ENCODE results near the gene TECPR2.
A peak's percentile ranks its signal among the peaks of the same experiment; 100 is the strongest.

The TECPR2 gene

DNA sequence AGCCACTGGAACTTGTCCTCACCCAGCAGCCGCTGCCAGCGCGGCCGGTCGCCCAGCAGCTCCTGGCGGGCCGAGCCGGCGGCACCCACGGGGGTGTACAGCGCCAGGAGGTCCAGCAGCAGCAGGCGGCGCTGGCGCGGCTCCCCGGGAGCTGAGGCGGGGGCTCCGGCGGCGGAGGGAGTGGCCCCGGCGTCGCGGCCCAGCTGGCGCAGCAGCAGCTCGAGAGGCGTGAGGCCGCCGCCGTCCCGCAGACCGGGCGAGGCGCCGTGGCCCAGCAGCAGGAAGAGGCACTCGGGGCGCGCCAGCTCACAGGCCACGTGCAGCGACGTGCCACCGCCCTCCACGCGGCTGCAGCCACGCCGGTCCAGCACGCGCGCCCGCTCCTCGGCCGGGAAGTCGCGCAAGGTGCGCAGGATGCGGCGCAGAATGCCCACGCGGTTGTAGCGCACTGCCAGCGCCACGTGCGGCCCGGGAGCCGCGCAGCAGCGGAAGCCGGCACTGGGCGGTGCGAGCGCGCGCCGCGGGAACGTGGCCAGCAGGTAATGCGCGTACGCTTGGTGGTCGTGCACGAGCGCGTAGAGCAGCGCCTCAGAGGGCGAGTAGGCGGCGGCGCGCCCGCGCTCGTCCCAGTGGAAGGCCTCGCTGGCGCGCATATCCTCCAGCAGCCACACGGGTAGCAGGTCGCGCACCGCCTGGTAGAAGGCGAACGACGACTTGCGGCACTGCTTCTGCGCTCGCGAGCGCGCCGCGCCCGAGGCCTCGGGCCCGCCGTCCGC lies 144.5 kb downstream of the TECPR2 start:
- TF ChIP-seq GATA1 (IDR thresholded peaks at IDR 0.05; ENCODE audit: low read depth, low read length) (no peak), POLR2A (IDR thresholded peaks at IDR 0.05; ENCODE audit: low read length) (no peak)
- peak in 1 of 2 experiments; percentile 32 for DNase-seq

DNA sequence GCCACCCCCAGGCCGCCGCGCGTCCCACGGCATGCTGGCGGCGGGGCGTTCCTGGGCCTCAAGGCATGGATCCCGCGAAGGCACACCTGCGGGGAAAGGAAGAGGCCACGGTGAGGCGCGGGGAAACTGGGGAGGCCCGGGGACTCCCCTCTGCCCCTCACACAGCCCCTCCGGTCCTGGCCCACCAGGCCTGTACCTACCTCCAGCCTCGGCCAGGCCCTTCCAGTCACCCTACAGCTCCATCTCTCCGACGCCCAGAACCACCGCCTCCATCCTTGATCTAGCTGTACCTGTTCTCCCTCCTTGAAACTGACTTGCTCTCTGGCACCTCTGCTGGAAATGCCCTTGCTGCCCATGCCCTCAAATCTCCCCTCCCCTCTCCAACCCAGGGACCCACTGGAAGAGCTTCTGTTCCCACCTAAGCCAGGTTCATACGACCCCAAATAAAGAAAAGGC lies 145.1 kb downstream of the TECPR2 start:
- no peak for TF ChIP-seq GATA1 (IDR thresholded peaks at IDR 0.05; ENCODE audit: low read depth, low read length)
- no peak for TF ChIP-seq POLR2A (IDR thresholded peaks at IDR 0.05; ENCODE audit: low read length)

DNA sequence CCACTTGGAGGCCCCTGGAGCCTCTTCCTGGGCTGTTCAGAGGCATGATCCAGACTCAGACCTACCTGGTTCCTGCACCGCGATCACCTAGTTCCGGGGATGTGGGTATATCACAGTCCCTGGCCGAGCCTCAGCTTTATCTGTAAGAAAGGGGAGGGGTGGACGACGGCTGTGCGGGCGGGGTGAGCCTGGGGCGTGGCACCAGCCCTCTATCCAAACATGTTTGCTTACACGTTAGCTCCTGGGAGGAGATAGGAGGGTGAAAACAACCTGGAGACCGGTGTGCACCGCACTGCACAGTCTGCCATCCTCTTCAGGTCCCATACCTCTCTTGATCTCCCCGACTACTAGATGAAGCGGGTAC lies 145.7 kb downstream of the TECPR2 start:
- TF ChIP-seq POLR2A (IDR thresholded peaks at IDR 0.05; ENCODE audit: low read length): peak; percentile 81
- TF ChIP-seq GATA1 (IDR thresholded peaks at IDR 0.05; ENCODE audit: low read depth, low read length): no peak
- peak; percentile 90 to 92 for DNase-seq

More for the DNA sequence above, 145.1 kb downstream of the TECPR2 start:
- no peak for DNase-seq

DNA sequence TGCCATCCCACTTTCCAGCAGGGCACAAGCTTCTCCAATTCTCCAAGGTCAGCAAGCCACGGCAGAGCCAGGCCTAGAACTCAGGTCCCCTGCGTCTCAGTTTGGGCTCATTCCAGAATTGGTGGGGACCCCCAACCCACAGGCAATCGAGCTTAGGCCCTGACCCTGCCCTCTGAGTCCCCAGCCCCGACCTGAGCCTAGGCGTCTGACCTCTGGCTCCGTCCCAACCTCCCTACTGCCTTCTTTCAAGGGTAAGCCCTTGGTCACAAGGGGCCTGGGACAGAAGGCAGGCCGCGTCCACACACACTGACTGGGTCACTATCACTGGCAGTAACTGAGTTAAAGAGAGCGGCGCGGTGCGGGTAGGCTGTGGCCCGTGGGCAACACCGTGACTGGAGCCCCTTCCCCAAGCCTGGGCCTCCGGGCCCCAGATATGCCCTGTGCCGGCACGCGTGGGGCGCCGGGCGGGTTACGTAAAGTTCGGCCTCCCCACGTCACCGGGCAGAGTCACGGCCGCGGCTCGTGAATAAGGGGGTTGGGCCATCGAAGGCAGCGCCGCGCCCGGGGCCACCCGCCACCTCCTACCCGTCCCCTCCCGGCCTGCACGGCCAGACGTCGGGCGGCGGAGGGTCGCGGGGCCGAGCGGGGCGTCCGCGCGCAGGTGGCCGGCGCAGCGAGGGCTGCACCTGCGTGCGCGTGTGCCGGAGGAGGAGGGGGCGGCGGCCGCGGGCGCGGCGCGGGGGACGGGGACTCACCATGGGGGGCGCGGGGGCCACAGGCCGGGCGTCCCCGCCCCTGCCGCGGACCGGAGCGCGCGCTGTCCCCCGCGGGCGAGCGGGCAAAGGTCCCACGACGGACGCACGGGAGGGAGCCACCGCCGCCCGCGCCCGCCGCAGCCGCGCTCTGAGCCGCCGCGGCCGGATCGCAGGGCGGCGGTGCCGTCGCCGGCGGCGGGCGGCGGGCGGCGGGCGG lies 146.3 kb downstream of the TECPR2 start:
- no peak for TF ChIP-seq GATA1 (IDR thresholded peaks at IDR 0.05; ENCODE audit: low read depth, low read length)
- TF ChIP-seq POLR2A (IDR thresholded peaks at IDR 0.05; ENCODE audit: low read length): peak; percentile 59
- DNase-seq: peak; percentile 81 to 89

DNA sequence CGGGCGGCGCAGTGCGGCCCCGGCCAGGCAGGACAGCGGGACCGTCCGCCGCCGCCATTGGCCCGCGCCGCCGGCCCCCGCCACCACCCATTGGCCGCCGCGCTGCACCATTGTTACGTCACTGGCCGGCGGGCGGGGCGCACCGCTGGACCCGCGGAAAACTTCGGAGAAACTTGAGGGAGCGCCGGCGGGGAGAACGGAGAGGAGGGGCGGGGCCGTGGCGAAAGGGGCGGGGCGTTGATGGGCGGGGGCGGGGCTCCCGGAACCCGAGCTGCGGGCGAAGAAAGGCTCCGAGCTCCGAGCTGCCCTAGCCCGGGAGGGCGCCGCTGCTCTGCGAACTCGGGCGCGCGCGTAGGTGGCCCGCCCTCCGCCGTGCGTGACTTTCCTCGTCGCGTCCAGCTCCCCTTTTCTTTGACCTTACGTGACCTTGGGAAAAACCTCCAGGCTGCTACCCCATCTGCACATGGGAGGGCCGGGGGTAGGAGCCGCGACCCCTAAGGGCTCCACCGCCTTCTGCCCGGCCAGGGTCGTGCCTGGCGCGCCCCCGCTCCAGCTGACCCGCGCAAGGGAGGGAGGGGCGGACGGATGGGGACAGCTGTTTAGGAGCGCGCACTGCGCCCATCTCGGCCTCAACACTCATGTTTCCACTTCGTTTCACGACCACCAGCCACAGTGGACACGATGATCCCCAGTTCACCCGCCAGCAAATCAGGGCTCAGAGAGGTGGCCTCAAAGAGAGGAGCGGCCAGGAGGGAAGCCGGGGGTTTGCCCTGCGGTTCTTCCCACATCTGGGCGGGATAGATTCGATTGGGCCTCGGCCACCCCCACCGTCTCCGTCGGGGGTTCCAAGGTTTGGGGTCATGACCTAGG lies 147.2 kb downstream of the TECPR2 start, which contains the start of gene ANKRD9:
ANKRD9 (minus strand) TSS at position 31 of the 870 bp plus-strand sequence. CDS start 1,887 bp downstream, outside the sequence.
- peak; percentile 96 to 98 for DNase-seq

DNA sequence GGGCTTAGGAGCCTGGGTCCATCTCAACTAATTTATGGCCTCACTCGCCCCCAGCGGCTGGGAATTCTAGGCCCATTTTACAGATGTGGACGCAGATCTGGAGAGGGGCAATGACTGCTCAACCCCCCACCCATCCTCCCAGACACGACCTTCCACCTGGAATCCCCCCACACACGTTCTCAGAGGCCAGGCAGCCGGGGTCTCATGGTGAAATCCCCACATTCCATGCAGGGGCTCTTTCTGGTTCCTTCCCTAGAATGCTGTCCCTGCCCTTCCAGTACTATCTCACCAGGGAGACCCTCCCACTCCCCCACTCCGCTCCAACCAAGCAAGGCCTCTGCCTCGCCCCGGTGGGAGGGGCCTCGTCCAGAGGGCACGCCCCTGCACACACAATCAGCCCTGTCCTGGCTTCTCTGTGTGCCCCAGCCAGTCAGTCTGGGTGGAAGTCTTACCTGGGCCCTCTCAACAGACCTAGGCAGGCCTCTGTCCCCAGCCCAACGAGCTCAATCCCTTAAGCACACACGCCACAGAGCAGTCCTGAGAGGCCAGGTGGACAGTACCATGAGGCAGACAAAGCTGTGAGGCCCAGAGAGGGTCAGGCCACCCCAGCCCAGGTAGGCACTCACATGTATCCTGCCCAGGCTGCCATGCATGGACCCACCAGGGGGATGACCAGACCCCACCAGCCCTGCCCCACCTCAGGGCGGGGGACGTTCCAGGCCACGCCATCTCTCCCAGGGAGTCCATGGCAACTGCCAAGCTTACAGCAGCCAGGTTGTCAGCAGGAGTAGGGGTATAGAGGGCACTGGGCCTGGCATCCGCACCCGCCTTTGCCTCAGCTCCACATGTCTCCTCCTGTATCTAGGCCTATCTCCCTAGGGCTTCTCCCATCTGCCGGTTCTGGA lies 148.1 kb downstream of the TECPR2 start:
- TF ChIP-seq POLR2A (IDR thresholded peaks at IDR 0.05; ENCODE audit: low read length) (no peak), GATA1 (IDR thresholded peaks at IDR 0.05; ENCODE audit: low read depth, low read length) (no peak)
- DNase-seq: peak; percentile 76 to 78

More for the DNA sequence above, 147.2 kb downstream of the TECPR2 start, which contains the start of gene ANKRD9:
- TF ChIP-seq GATA1 (IDR thresholded peaks at IDR 0.05; ENCODE audit: low read depth, low read length) (no peak), POLR2A (IDR thresholded peaks at IDR 0.05; ENCODE audit: low read length) (no peak)

DNA sequence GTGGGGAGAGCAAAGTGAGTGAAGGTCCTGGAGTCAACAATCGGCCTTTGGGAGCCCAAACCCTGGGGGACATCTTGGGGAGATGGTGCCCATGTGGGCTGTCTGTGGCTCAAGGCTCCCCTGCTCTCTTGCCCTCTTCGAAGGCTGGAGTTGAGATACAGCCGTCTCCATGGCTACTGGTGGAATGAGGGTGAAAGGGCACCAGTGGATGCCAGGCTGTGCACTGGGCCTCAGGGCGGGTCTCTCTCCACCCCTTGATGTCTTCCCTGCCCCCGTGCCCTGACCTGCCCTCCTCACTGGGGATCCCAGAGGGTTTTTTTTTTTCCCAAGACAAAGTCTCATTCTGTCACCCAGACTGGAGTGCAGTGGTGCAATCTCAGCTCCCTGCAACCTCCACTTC lies 148.8 kb downstream of the TECPR2 start:
- no peak for DNase-seq
- TF ChIP-seq POLR2A (IDR thresholded peaks at IDR 0.05; ENCODE audit: low read length) (no peak), GATA1 (IDR thresholded peaks at IDR 0.05; ENCODE audit: low read depth, low read length) (no peak)

DNA sequence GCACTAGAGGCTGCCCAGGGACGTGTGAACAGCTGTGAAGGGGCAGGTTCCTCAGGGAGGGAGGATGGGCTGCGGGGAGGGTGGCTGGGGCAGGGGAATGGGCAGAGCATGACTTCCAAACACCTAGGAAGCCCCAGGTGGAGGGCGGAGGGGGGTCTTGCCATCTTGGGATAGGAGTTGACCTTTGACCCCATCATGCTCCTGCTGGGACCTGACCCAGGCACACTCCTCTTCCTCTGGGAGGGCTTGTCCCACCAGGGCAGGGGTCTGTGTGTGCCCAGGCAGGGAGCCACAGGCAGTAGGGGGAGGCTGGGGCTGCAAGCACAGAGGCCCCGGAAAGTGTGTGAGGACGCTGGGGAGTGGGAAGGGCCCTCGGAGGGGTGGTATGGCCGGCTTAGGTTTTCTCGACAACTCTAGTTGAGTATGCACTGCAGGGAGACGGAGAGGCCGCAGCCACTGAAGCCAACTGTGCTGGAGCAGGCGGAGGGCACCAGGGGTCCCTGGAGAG lies 150.1 kb downstream of the TECPR2 start:
- no peak for DNase-seq
- no peak for TF ChIP-seq POLR2A (IDR thresholded peaks at IDR 0.05; ENCODE audit: low read length)
- TF ChIP-seq GATA1 (IDR thresholded peaks at IDR 0.05; ENCODE audit: low read depth, low read length): no peak

DNA sequence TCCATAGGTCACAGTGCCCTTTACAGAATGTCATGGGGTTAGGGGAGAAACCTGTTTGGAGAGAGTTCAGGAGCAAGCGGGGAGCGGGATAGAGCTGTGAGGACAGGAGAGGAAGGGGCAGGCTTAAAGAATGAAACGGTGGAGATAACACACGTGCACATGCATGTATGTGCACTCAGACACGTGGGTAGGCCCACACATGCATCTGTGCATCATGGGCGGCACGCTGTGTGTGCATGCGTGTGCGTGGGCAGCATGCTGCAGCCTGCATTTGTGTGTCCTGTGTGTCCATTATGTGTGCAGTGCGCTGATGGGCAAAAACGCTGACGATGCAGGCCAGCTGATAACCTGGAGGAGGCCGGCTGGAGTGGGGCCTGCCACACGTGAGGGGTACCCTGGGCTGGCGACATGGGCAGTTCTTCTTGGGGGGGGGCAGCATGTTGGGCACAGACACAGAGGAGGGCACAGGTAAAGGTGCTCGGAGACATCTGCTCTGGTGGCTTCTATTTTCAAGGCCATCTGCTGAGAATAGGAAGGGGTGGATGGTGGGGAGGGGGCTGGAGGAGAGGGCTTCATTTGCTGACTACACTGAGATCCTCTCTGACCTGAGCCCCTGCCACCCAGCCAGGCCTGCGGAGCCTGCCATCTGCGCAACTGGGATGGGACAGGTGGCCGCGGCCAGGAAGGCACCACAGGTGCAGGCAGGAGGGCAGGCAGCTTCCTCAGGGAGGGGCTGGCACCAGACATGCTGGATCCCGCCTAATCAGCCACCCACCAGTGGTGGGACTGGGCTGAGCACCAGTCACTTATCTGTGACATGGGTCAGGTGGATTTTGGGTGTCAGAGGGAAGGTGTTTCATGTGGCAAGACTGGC lies 151.4 kb downstream of the TECPR2 start:
- TF ChIP-seq GATA1 (IDR thresholded peaks at IDR 0.05; ENCODE audit: low read depth, low read length) (no peak), POLR2A (IDR thresholded peaks at IDR 0.05; ENCODE audit: low read length) (no peak)
- DNase-seq: no peak

DNA sequence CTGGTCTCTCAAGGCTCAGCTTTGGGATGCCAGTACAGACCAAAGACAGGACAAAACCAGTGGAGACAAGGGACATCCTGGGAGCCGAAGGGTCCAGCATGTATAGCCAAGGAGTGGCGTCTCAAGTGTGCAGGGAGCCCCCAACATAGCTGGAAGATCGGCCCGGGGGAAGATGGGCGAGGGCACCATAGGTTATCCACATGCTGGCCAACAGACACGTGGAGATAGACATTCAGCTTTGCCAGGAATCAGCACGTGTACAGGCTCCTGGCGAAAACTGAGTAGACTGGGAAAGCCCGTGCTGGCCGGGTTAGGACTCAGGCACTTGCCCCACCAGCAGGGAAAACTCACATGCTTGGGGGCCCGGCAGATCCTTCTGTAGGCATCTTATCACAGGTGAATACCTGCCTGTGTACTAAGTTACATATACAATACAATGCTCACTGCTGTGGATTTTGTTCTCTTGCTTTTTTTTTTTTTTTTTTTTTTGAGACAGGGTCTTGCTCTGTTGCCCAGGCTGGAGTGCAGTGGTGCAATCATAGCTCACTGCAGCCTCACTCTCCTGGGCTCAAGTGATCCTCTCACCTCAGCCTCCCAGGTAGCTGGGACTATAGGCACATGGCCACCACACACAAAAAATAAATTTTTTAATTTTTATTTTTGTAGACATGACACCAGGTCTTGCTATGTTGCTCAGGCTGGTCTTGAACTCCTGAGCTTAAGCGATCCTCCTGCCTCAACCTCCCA lies 152.4 kb downstream of the TECPR2 start:
- DNase-seq: no peak
- TF ChIP-seq GATA1 (IDR thresholded peaks at IDR 0.05; ENCODE audit: low read depth, low read length): no peak
- no peak for TF ChIP-seq POLR2A (IDR thresholded peaks at IDR 0.05; ENCODE audit: low read length)

Measured in erythroblast (primary cell).